HG03439 (cell line): ENCODE measurements around the gene USPL1.

Experiments
- ATAC-seq: cut with Tn5 transposase; IDR thresholded peaks from one replicate; pipeline ENCODE4 v1.9.1; 2021; ENCODE audit warnings: mild to moderate bottlenecking, moderate library complexity; ENCODE audit not compliant: unreplicated experiment

USPL1 gene

GRCh38 chr13:30656178-30656577 is 38.5 kb downstream of the USPL1 start:
- ATAC-seq, result no peak

GRCh38 chr13:30659980-30660379 is 42.3 kb downstream of the USPL1 start:
- ATAC-seq, result no peak

- ATAC-seq, result no peak
These were observed 43.1 kb downstream of the USPL1 start for GRCh38 chr13:30660796-30661195.

- ATAC-seq, result no peak
These were observed 47.1 kb downstream of the USPL1 start for GRCh38 chr13:30664689-30665275.

DNA sequence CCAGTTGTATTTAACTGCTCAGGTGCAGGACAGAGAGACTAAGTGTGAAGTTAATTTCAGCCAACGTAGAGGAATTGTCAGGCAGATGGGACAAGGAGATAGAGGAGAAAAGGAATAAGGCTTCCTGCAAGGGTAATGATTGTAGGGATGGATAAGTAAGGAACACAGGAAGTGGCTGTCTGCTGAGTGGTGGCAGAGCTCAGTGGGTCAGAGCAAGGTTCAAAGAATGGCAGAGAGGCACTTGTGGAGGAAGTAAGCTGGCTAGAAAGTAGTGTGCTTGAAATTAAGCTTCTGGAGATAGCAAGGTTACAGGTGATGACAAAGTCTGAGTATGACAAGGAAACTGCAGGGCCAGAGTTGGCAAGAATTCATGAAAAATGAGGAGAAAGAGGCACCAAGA is 47.9 kb downstream of the USPL1 start:
- ATAC-seq, result no peak

- ATAC-seq, result no peak
These were observed 48.4 kb downstream of the USPL1 start for GRCh38 chr13:30666113-30666512.

DNA sequence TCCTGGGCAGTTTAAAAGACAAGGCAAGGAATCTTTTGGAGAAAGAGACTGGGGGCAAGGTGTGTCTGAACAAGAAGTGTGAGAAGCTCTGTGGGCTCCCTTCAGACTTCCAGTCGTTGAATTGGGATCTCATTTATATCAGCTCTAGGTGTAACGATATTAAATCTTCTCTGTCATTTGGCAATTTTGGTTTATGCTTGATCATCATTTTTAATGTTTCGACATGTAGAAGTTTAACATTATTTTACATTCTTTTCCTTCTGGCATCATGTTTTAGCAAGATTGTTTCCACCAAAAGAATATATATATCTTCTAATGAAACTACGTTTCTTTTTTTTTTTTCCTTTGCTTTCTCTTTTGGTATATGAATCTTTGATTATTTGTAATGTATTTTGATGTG is 49.3 kb downstream of the USPL1 start:
- ATAC-seq, result no peak

DNA sequence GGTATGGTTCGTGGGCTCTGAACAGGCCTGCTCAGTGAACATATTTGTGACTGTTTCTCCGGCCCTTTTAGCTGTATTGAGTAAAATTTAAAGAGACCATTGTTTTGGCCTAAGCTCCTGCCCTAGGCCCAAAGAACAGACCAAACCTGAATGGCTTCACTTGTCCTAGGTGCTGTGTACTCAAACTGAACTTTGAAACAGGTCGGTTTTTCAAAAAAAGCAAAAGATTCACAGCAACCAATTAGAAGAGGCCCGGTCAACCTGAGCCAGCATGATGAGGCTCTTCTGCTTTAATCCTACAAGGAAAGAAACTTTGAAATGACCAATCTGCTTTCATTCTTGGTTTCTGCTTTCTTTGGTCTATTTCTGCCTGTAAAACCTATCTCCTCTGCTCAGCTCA is 50.6 kb downstream of the USPL1 start:
- ATAC-seq, result no peak

DNA sequence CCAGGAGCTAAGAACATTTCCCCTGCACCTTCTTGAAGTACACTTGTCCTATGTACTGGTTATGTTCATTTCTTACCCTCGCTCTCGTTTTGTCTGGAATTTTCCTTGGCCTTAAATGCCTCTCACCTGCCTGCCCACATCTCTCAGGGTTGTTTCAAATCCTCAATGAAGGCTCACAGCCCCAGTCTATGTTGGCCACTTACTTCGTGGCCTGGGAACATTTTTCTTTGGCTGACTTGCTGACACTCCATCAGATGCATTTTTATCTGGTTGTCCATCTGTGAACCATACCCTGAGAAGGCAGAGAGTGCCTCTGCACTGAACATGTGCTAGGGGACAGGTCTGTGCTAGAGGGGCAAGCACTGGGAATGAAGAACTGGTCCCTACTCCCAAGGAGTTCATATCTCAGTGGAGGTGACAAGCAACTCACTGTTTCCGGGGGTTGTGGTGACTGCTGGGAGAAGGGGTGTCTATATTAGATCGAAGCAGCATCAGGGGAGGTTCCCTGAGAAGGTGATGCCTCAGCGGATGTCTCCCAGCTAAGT is 53.6 kb downstream of the USPL1 start:
- no peak for ATAC-seq

DNA sequence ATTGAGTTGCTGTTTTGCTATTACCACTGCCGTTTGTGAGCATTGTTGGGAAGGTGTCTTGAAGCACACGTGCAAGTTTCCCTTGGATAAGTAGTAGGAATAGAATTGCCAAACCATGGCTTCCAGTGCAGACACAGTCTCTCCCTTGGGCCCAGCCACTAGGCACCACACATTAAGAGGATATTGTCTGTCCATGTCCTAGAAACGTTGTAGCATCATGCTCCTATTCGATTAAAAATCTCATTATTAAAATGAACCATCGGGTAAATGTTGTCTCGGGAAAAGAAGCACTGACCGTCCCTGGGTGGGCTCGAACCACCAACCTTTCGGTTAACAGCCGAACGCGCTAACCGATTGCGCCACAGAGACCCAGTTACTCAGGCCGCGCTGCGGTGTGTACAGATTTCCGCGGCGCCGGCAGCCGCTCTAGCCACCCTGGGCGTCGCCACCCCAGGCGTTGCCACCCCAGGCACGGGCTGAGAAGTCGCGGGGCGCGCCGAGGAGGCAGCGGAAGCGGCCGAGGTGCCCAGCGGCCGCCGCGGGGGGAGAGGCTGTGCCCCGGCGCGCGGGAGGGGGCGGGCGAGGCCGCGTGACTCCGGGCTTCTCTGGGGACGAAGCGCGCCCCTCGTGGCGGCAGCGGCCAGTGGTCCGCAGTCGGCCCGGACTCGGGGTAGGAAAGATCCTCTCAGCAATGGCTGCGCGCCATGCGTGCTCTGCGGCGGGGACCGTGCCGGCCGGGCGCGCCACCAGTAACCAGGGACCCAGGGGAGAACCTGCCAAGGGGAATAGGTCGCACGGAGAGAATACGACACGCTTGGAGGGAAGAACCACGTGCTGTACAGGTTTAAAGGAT is 56.2 kb downstream of the USPL1 start:
- ATAC-seq, result peak; percentile 85

DNA sequence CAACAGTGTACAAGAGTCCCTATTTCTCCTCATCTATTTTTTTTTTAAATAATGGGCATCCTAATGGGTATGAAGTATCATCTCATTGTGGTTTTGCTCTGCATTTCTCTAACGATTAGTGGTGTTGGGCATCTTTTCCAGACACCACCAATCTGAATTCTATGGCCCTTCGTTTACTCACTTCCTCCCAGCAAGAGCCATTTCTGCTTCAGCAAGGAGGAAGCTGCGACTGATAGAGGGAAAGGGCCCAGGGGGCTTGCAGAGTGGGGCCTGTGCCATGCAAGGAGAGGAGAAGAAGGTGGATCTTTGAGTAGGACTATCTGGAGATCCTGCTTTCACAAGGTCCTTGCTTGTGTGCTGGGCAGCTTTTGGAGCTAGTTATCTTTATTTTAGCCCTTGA is 58.0 kb downstream of the USPL1 start:
- ATAC-seq, result no peak

DNA sequence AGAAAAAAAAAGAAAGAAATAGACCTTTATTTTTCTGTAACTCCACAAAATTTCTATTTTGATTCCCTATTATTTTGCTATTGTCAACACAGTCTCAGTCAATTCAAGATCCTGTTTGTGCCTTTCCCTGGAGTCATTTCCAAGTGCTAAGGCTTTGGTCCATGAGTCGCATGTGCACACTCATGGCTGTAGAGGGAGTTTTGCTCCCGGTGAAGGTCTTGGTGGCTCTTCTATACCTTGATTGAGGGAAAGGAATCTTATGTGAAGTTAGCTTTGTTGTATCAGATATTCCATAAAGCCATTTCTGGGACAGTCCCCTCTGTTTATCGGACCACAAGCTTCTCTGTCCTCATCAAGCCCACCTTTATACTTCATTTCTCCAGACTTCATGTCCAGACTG is 59.0 kb downstream of the USPL1 start:
- ATAC-seq, result no peak

- no peak for ATAC-seq
These were observed 62.0 kb downstream of the USPL1 start for GRCh38 chr13:30679483-30680330.

DNA sequence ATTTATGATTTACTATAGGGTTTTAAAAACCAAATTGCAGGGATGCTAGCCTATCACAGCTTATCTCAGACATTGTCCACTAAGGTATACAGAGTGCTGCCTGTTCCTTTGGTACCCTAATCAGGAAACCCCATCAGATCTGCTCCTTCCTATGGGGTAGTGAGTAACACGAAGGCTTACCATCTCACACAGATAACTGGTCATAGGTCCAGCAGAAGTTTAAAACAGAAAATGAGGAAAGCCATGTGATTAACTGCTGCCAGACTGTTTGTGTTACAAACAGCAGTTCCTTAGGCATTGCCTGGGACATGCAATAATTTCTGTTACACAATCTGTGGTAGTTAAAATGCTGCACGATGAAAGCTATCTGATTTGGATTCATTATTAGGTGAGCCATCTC is 64.1 kb downstream of the USPL1 start:
- no peak for ATAC-seq

DNA sequence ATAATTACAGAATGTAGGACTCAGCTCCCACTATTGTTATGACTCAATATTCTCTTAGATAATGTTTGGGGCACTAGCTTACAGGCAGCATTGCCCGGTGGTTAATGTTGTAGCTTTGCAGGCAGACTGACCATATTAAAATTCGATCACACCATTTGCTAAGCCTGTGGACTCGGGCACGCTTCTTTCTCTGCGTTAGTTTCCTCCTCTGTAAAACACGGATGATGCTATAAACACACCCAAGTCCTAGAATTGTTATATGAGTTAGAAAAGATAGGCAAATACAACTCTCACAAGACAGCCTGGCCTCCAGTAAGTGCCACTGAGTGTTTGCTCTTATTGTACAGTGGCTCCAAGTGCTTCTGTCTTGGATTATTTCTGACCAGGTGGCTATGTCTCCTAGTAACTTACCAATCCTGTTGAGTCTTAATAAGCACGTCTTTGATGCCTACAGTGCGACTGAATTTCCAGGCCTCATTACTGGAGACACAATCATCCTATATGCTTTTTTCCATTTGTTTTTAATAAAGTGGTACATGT is 67.7 kb downstream of the USPL1 start:
- no peak for ATAC-seq

DNA sequence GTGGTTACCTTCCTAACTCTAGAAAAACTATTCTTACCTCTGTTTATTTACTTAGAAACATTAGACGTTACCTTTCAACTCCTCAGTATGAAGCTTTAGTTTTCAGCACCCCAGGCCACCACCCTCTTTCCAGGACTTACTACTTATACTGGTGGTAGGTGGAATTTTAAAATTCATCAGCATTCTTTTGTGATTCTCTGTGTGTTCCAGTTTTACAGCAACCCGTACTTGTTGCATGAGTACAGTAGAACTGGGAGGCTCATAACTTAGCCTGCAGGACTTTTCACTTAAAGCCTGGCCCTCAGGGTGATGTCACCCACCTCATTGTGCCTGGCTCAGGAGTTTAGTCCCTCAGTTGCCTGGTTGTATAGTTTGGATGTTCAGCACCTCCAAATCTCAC is 68.3 kb downstream of the USPL1 start:
- ATAC-seq, result no peak

- ATAC-seq, result no peak
These were observed 69.9 kb downstream of the USPL1 start for GRCh38 chr13:30687601-30688000.

DNA sequence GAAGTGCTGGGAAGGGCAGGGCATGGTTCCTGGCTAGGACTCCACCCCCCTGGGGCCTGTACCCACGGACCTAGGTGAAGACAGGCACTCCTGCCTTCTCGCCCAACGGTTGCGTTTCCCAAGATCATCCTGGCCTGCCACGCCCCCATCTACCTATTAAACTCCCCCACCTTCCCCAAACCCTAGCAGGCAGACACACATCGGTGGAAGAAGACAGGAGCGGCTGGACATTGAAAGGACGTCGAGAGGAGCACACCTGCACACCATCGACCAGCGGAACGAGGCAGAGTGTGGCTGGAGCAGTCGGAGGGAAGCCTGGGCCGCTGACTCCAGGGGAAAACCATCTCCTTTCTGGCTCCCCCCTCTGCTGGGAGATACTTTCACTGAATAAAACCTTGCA is 72.0 kb downstream of the USPL1 start:
- ATAC-seq, result no peak

- ATAC-seq, result no peak
These were observed 72.8 kb downstream of the USPL1 start for GRCh38 chr13:30690282-30691188.

DNA sequence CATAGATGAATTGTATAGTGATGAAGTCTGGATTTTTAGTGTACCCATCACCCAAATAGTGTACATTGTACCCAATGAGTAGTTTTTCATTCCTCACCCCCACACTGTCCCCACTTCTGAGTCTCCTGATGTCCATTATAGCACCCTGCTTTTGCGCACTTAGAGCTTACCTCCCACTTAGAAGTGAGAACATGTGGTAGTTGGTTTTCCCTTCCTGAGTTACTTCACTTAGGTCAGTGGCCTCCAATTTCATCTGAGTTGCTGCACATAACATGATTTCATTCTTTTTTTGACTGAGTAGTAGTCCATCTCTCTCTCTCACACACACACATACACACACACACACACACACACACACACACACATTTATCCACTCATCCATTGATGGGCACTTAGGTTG is 74.4 kb downstream of the USPL1 start:
- no peak for ATAC-seq
